ENCODE measurements around the gene CNPY3.
"Not testable (repeated sequence)": the region's sequence is repeated elsewhere in the genome, so short reads cannot be mapped to it uniquely, and the experiment has no call there.

The CNPY3 gene

DNA sequence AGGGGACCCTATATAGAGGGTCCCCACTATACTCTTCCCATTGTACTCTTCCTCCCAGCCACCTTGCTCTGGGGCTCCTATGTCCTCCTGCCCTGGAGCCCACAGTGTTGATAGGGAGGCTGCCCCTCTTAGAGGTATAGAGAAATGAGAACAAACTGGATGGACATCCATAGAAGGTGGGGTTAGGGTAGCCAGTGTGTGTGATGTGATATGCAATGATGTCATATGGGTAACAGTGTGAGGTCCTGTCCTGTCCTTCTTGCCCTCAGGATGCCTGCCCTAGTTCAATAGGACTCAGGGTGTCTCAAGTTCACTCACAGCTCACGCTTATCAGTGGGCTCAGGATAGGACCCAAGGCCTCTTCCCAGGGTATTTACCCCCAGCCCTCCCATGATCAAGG is 13.0 kb upstream of the CNPY3 start:
- DNase-seq: no peak

DNA sequence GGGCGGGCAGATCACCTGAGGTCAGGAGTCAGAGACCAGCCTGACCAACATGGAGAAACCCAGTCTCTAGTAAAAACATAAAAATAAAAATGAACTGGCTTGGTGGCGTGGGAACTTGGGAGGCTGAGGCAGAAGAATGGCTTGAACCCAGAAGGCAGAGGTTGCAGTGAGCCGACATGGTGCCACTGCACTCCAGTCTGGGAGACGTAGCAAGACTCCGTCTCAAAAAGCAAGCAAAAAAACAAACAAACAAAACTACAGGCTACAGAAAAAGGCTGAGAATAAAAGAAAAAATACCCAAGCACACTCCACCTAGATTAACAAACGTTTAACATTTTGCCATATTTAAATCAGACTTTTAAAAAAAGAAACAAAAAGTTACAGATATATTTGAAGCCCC is 7.5 kb upstream of the CNPY3 start:
- DNase-seq: no peak

DNA sequence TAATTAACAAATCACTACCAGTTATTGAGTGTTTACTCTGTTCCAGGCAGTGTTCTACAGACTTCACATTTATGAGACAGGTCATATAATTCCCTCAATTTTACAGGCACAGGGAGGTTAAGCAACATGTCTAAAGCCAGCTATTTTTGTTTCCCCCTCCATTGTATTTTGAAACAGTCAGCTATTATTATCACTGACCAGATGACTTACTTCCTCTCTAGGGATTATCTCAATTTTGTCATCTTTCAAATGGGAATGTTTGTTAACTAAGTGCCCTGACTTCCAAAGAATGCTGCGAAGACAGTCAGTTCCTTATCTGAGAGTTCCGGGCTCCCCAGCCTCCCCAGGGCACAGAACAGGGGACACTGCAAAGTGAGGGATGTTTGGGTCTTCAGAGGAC is 5.6 kb upstream of the CNPY3 start:
- DNase-seq: no peak

DNA sequence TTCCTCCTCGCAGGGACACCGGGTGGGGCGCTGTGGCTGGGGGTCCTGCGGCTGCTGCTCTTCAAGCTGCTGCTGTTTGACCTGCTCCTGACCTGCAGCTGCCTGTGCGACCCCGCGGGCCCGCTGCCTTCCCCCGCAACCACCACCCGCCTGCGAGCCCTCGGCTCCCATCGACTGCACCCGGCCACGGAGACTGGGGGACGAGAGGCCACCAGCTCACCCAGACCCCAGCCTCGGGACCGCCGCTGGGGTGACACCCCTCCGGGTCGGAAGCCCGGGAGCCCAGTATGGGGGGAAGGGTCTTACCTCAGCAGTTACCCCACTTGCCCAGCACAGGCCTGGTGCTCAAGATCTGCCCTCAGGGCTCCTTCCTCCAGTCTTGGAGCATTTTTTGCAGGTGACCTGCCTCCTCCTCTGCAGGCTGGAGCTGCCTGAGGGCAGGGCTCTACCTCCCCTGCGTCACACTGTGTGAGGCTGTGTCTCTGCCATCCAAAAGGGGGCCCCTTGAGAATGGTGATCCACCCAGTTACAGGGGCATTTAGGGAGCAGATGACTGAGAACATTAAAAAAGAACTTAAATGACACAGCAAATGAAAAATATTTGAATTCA is 3.9 kb upstream of the CNPY3 start:
- DNase-seq: no peak

DNA sequence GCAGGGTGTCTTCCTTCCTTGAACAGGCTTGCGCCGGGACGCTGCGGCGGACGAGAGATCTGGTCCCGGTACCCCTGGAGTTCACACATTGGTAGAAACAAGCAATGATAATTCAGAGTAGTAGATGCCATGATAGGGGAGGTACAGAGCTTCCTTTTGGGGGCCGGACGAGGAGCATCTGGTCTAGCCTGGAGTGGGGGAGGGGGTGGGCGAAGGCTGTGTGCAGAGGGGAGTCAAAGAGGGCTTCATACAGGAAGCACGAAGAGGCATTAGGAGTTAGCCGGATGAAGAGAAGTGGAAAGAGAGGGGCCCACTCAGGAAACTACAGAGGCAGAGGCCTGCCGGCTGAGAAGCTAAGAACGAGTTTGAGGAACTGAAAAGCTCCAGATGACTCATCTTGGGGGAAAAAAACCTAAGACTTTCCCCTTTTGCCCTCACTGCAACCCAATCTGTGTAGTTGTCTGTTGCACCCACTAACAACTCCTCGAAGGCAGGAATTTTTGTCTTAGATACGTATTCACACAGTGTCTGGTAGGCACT is 611 bp downstream of the CNPY3 start:
- peak; percentile 90 for DNase-seq

DNA sequence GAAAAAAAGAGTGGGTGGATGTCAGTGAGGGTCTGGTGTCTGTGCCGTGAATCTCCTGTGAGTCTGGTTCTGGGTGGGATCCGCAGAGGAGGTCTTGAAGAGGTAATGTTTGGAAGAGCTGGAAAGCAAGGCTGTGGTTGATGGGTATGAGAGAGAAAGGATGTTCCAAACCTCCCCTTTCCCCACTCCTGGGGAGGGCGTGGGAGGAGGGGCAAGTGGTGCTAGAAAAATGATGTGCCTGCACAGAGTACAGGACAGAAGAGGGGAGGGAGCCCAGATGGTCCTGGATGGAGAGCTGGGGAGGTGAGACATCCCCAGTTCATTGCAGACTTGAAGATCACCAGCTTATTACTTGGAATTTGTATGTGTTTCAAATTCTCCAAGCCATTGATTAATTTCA is 3.1 kb downstream of the CNPY3 start:
- DNase-seq: no peak

DNA sequence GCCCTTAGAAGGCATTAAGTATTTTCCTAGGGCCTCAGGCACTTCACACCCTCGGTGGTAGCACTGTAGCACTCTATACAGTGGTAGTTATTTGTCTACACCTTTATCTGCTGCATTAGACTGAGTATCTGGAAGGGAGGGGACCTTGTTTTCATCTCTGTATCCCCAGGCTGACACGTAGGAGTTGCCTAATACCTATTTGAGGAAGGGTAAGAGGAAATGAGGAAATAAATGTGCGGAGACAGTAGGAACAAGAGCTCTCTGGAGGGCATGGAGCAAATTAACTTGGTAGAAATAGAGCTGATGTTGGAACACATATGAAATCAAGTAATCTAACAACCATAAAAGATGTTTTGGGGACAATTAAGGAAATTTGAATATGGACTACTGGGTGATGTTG is 3.9 kb downstream of the CNPY3 start:
- no peak for DNase-seq

DNA sequence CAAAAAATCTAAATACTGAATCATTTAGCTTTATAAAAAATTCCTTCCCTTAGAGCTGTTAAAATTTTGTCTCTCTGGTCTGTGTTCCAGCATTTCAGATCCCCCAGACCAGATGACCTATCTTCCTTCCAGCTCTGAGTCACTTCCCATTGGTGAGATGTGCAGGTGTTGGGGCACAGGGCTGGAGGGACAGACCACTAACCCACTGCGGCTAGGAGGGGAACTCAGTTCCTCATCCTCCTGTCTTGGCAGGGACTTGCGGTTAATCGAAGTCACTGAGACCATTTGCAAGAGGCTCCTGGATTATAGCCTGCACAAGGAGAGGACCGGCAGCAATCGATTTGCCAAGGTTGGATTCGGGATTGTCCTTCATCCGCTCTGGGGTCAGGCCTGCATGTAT is 6.0 kb downstream of the CNPY3 start:
- DNase-seq: no peak

DNA sequence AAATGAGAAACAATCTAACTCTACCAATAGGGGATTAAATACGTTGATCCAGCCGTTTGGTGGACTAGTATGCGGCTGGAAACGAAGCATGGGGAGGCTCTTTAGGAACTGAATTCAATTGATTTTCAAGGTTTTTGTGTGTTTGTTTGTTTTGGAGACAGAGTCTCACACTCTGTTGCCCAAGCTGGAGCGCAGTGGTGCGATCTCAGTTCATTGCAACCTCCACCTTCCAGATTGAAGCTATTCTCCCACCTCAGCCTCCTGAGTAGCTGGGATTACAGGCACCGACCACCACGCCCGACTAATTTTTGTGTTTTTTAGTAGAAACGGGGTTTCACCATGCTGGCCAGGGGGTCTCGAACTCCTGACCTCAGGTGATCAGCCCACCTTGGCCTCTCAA is 7.1 kb downstream of the CNPY3 start:
- no peak for DNase-seq

DNA sequence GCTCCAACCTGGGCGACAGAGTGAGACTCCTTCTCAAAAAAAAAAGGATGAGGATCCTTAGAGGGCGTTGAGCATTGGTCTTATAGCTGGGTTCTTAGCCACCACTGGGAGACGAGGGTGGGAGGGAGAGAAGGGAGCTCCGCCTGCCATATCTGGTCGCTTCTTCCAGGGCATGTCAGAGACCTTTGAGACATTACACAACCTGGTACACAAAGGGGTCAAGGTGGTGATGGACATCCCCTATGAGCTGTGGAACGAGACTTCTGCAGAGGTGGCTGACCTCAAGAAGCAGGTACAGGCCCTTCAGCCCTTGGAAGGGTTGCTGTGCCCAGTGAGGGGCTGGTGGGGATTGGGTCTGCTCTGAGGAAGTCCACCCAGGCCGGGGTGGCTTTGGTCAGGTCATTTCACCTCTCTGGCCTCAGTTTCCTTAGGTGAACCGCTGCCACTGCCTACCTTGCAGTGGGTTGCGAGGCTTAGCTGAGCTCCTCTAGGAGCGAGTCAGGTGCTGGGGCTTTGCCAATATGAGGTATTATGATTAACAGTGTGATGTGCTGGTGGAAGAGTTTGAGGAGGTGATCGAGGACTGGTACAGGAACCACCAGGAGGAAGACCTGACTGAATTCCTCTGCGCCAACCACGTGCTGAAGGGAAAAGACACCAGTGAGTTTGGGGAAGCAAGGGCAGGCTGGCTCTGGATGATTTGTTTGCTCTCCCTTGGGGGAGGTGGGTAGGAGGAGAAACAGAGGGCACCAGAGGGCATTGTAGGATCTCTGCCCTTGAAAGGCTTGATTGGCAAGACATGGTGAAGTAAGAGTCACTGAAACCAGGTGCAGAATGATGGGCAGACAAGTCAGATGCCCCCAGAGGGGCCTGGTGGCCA is 8.5 kb downstream of the CNPY3 start:
- no peak for DNase-seq

DNA sequence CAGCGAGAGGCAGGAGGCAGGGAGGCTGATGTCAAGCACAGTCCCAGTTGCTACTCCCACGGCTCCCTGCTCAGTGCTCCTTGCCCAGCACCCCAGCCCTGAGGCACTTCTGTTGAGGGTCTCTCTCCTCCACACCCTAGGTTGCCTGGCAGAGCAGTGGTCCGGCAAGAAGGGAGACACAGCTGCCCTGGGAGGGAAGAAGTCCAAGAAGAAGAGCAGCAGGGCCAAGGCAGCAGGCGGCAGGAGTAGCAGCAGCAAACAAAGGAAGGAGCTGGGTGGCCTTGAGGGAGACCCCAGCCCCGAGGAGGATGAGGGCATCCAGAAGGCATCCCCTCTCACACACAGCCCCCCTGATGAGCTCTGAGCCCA is 9.1 kb downstream of the CNPY3 start:
- no peak for DNase-seq

DNA sequence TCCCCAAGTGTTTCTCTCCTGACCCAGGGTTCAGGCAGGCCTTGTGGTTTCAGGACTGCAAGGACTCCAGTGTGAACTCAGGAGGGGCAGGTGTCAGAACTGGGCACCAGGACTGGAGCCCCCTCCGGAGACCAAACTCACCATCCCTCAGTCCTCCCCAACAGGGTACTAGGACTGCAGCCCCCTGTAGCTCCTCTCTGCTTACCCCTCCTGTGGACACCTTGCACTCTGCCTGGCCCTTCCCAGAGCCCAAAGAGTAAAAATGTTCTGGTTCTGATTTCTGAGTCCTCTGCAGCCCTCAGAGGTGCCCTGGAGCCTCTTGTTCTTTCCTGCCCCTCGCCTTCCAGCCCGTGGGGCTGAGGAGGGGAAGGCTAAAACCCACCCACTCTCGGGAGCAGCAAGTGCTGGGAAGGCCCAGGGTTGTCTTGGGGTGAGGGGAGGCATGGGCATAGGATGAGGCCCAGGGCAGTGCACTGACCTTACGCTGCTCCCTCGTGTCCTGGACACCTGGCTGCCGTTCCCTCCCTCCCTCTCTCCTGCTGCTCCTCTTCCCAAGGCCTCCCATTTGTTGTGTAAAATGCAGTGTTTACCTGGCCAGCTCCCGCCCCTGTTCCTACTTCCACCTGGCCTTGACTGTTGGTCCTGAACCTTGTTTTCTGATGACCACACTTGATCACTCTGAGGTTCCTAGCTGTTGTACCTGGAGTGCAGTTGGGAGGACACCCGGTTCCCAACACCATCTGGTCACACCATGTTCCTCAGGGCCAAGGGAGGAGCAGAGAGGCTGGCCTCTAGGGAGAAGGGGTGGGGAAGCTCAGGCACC is 9.9 kb downstream of the CNPY3 start:
- DNase-seq: no peak

DNA sequence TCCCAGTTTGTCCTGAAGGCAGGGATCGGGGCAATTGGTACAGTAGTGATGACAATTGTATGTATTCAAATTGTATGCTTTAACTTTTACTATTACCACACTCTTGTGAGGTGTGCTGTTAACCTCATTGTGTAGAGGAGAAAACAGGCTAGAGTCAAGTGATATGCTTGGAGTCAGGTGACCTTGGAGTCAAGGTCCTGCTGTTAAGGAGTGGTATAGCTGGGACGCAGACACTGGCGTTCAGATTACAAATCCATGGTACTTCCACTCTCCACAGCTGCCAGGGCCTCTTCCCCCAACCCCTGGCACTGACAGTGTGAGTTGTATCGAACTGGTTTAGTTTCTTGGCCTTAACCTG is 10.5 kb downstream of the CNPY3 start:
- no peak for DNase-seq

DNA sequence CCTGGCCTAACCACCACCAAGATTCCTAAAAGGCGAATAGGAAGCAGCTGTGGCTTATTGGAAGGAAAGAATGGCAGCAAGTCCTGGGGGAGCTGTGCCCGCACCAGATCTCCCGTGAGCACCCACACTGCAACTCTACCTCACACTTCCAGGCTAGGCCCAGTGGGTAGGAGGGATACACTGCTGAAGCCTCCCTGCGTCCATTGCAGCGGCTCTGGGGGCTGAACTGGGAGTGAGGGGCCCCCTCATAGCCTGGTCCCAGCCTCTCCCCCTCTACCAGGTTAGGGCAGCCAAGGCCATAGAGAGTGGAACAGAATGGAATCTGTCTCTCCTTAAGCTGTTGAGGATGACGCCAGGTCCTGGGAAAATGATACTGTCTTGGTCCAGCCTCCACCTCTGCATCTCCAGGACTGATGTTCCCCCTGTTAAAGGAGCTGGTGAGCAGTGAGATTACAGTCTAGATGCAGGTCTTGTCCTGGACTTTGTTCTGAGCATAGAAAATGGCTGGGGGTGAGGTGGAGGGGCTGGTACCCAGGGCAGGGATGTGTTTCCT is 11.3 kb downstream of the CNPY3 start:
- no peak for DNase-seq

DNA sequence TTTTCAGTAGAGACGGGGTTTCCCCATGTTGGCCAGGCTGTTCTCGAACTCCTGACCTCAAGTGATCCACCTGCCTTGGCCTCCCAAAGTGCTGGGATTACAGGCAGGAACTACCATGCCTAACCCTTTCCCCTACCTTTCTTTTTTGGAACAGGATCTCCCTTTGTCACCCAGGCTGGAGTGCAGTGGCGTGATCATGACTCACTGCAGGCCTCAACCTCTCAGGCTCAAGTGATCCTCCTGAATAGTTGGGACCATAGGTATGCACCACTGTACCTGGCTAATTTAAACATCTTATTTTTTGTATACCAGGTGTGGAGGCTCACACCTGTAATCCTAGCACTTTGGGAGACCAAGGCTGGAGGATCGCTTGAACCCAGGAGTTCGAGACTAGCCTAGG is 12.1 kb downstream of the CNPY3 start:
- not testable (repeated sequence) for DNase-seq

DNA sequence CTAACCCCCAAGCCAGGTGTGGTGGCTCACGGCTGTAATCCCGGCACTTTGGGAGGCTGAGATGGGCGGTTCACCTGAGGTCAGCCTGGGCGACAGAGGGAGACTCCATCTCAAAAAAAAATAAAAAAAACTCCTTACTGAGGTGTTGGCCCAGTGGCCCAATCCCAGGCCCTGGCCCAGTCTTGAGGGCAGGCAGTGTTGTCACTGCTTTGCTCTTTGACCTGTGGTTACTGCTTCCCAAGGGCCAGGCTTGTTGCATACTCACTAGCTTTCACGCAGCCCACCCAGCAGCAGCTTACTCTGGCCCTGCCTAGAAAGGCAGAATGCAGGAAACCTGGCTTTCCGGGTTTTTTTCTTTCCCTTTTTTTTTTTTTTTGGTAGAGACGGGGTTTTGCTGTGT is 13.2 kb downstream of the CNPY3 start:
- DNase-seq: no peak

DNA sequence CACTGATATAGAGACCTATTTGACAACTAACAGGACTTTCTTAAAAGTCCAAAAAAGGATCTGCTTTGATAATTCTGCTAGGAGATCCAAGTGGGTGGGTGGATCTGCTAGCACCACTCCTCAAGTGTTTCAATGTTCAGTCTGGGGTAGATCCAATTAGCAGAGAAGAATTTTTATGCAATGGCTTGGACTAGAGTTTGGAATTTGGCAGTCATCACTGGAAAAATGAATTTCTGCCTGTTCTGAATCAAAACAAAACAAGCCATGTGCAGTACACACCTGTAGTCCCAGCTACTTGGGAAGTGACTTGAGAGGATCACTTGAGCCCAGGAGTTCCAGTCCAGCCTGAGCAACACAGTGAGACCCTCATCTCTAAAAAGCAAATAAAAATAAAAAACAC is 18.7 kb downstream of the CNPY3 start:
- no peak for DNase-seq

DNA sequence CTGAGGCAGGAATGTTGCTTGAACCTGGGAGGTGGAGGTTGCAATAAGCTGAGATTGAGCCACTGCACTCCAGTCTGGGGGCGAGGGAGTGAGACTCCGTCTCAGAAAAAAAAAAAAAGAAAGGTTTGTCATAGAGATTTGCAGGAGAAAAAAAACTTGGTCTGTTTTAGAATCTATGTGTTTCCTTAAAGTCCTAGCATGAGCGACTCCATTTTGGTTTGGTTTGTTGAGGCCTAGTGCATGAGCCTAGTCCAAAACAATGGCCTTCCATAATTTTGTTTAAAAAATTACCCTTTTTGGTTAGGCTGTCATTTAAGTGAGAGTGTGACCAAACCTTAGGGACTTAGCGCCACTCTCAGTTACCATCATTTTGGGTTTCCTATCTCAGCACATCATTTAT is 23.1 kb downstream of the CNPY3 start:
- DNase-seq: no peak

DNA sequence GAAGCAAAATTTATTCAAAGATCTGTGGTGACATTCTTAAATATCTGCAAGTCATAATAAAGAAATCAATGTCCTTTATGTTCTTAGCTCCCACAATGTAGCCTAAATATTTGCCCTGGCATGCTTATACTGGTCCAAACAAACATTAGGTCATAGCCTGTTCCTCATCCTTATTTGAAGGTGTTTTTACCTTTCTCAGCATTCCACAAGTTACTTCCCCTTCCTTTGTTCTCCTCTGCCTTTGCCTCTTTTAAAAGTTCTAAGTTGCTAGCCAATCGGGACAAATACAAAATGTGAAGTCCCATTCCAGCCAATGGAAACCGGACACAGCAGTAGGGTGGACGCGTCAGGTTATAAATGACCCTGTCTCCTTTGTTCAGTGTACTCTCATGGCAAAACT is 25.1 kb downstream of the CNPY3 start:
- DNase-seq: not testable (repeated sequence)

DNA sequence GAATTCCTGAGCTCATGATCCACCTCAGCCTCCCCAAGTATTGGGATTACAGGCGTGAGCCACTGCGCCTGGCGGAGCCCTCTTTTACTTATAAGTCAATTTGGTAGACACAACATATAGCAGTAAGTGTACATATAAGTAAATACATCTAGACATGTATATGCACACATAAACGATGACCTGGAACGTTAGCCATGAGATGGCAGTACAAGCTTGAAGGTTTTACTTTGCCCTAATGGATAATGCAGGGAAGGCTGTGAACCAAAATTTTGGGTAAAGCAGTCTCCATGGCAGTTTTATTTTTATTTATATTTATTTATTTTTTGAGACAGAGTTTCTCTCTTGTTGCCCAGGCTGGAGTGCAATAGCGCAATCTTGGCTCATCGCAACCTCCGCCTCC is 28.8 kb downstream of the CNPY3 start:
- DNase-seq: no peak

DNA sequence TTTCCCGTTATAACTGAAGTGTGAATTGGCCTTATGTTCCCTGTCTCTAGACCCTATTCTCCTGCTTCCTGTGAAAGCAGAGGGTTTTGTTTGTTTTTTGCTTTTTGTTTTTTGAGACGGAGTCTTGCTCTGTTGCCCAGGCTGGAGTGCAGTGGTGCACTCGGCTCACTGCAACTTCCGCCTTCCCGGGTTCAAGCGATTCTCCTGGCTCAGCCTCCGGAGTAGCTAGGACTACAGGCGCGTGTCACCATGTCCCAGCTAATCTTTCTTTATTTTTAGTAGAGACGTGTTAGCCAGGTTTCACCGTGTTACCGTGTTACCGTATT is 30.6 kb downstream of the CNPY3 start:
- DNase-seq: no peak

DNA sequence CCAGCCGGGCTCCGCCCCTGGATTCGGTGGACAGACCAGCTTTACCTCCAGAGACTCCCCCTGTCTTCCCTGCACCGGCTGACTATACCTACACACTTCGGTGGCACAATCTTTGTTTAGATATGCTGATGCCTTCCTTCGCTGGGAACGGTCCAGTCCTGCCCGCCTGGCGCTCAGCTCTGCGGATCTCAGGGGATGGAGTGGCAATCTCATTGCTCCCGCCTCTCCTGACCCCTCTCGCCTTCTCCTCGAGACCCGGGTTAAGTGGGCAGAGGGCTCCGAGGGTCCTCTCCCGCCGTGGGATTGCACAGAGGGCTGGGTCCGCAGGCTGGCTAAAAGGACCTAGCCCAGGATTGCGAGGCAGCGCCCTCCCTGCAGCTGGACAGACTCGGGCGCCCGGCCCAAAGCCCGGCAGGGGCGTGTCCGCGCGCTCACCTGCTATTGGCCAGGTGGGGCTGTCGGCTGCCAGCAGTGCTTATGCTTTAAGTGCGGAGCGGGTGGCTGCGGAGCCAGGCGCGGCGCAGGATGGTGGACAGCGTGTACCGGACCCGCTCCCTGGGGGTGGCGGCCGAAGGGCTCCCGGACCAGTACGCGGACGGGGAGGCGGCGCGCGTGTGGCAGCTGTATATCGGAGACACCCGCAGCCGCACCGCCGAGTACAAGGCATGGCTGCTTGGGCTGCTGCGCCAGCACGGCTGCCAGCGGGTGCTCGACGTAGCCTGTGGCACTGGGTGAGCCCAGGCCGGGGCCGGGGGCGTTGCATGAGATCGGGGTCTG is 31.2 kb downstream of the CNPY3 start, which contains the start of gene GNMT:
GNMT (plus strand) TSS at position 512 of the 777 bp plus-strand sequence; CDS start at position 526, 14 bp downstream.
- no peak for DNase-seq

DNA sequence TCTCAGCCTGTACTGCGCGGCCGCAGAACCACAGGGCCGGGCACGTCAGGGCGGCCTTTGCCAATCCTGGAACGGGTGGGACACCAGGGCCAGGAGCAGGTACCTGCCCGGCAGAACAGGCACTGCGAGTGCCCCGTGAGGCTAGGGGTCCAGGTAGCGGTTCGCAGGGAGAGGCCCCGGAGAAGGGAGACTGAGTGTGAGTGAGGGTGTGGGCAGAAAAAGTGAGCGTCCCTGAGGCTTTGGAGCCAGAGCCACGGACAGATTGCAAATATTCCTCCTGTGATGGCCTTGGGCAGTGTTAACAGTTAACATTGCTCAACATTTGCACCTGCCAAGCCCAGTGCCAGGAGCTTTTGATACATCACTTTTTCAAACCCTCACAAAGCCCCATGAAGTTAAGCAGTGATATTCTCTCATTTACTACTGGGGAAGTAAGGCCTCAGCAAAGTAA is 31.8 kb downstream of the CNPY3 start:
- no peak for DNase-seq

Measured in NK-92 treated with Interleukin-12 subunit alpha and Interleukin-12 subunit beta, amount 100 ng/mL, for 24 hours (cell line).